HUES6 (cell line): Measurements from ENCODE around the gene TMPRSS11E.
A peak's percentile ranks its signal among the peaks of the same experiment; 100 is the strongest.

Experiments
- H3K27ac ChIP-seq: 2 replicates; pipeline ENCODE4 v1.7.0; 2013; ENCODE audit warnings: low read depth, mild to moderate bottlenecking, low read length, inconsistent platforms
- H3K27me3 ChIP-seq: 2 replicates; pipeline ENCODE4 v1.6.1; 2013; ENCODE audit warnings: low read length; ENCODE audit not compliant: control insufficient read depth, insufficient read depth
- H3K36me3 ChIP-seq: 2 replicates; pipeline ENCODE4 v1.6.1; 2013; ENCODE audit warnings: low read length; ENCODE audit not compliant: control insufficient read depth, insufficient read depth
- H3K4me1 ChIP-seq: 2 replicates; pipeline ENCODE4 v1.6.1; 2013; ENCODE audit warnings: low read length; ENCODE audit not compliant: control insufficient read depth, insufficient read depth
- H3K4me3 ChIP-seq: 2 replicates; pipeline ENCODE4 v1.5.1; 2013; ENCODE audit warnings: low read depth, low read length
- H3K9ac ChIP-seq: one replicate; pipeline ENCODE4 v1.6.1; 2013; ENCODE audit warnings: mild to moderate bottlenecking, low read length
- H3K9me3 ChIP-seq: 2 replicates; pipeline ENCODE4 v1.6.1; 2013; ENCODE audit warnings: low read depth, low read length; ENCODE audit not compliant: control insufficient read depth, insufficient read depth

Gene TMPRSS11E

DNA sequence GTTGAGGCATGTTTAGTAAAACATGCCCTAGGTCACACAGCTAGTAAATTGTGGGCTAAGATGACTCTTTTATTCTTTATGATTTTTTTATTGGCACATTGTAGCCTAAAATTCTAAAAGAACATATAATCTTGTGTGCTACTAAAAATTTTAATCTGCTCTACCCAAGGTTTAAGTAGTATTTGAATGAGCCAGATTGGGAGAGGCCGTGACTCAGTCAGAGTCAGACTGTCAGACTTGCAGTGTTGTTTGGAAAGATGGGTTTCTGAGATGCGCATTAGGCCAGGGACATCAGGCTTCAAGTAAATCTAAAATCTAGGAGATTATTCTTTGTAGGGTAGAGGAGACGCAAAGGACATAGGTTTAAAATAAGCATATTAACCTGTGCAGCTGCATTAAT, 30.7 kb upstream of the TMPRSS11E start:
- Histone ChIP-seq H3K27me3 (no peaks in the 10 kb centered on the region), H3K9me3 (peaks cover 54% of the 10 kb centered on the region), H3K4me3 (no peak overlapping the region), H3K27ac (no peak overlapping the region), H3K9ac (no peak overlapping the region), H3K36me3 (peaks cover 39% of the 10 kb centered on the region), H3K4me1 (no peaks in the 10 kb centered on the region)

DNA sequence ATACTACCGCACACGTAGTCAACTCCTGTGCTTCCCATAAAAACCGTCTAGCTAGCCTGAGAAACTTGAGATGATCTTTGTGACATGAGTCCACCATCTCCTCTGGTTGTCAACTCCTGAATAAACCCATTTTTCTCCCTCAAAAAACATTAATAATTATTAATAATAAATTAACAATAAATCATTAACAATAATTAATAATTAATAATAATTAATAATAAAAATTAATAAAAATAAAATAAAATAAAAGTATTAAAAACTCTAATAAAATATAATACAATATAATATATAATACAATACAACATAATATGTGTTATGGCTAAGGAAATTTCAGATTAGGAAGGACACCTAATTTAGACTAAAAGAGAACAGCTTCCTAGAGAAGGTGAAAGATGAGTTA, 20.7 kb upstream of the TMPRSS11E start:
- H3K27me3 ChIP-seq, result no peaks in the 10 kb centered on the region
- no peak overlapping the region for H3K27ac ChIP-seq
- peaks cover 39% of the 10 kb centered on the region for H3K9me3 ChIP-seq
- H3K9ac ChIP-seq, result no peak overlapping the region
- H3K4me1 ChIP-seq, result no peaks in the 10 kb centered on the region
- no peak overlapping the region for H3K4me3 ChIP-seq
- no peaks in the 10 kb centered on the region for H3K36me3 ChIP-seq

DNA sequence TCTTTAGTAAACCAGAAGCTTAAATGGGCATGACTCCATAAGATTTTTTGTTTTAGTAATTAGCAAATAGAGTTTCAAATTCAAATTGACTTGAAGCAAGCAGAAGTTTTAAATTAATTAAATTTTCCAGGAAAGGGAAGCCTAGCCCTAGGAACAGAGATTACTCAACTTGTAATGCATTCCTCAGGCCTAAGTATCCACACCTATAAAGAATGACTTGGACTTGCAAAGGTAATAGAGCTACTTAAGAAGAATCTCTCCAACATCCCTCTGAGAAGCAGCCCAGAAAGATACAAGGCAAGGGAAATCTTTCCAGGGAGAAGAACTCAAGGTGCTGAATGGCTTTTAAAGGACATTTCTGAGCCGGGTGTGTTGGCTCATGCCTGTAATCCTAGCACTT, 16.9 kb upstream of the TMPRSS11E start:
- Histone ChIP-seq H3K4me1 (no peaks in the 10 kb centered on the region), H3K9ac (no peak overlapping the region), H3K4me3 (no peak overlapping the region), H3K27ac (no peak overlapping the region), H3K36me3 (no peaks in the 10 kb centered on the region), H3K27me3 (no peaks in the 10 kb centered on the region), H3K9me3 (peaks cover 33% of the 10 kb centered on the region)

DNA sequence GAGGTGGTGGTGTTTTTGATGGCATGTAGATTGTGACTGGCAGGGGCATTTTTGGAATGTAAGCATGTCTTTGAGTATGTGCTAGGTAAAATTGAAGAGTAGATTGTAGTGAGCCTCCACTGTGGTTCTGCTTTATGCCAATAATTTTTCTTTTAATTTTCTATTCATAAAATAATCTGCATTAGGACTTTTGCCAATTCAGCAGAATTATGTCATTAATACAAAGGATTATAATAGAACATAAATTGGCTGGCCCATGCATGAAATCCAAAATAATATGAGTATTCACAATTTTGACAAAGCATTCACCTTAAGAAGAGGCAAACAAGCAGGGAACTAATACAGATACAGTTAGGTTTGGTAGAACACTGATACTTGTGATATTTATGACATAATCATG, 14.9 kb upstream of the TMPRSS11E start:
- Histone ChIP-seq H3K36me3 (no peaks in the 10 kb centered on the region), H3K4me3 (no peak overlapping the region), H3K9ac (no peak overlapping the region), H3K27ac (no peak overlapping the region), H3K9me3 (peaks cover 19% of the 10 kb centered on the region), H3K4me1 (no peaks in the 10 kb centered on the region), H3K27me3 (no peaks in the 10 kb centered on the region)

DNA sequence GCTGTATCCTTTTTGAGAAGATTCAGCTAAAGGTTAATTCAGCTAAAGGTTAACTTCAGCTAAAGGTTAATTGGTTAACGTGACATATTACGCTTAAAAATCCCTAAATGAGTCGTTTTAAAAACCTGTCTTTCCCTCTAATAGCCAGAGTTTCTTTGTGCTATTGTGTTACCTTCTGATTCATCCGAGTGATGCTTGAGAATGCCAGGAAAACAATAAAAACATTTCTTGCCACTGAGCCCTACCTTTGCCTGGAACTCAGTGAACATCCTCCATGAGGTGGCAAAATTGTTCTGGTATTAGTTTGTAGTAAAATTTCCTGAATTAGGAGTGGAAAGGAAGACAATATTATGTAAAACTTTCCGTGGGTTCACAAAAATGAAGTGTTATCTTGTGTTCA, 13.7 kb upstream of the TMPRSS11E start:
- no peaks in the 10 kb centered on the region for H3K27me3 ChIP-seq
- H3K9ac ChIP-seq, result no peak overlapping the region
- no peaks in the 10 kb centered on the region for H3K4me1 ChIP-seq
- no peak overlapping the region for H3K27ac ChIP-seq
- H3K36me3 ChIP-seq, result no peaks in the 10 kb centered on the region
- no peak overlapping the region for H3K4me3 ChIP-seq
- H3K9me3 ChIP-seq, result peaks cover 12% of the 10 kb centered on the region

DNA sequence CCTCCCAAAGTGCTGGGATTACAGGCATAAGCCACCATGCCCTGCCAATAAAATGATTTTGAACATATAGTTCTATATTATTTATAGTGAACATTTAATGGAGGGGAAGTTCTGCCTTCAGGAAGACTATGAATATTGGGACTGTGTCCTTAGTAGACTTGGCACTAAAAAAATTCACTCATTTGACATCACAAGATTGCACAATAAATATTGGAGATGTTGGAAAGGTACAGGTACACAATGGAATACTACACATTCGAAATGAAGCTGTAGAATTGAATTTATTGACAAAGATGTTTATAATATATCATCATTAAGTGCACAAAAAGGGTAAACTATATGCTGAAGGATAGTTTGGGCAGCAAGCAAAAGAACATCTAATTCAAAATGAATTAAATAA, 13.0 kb upstream of the TMPRSS11E start:
- H3K27me3 ChIP-seq, result no peaks in the 10 kb centered on the region
- no peak overlapping the region for H3K27ac ChIP-seq
- H3K4me3 ChIP-seq, result no peak overlapping the region
- peaks cover 11% of the 10 kb centered on the region for H3K9me3 ChIP-seq
- no peaks in the 10 kb centered on the region for H3K4me1 ChIP-seq
- no peaks in the 10 kb centered on the region for H3K36me3 ChIP-seq
- no peak overlapping the region for H3K9ac ChIP-seq

DNA sequence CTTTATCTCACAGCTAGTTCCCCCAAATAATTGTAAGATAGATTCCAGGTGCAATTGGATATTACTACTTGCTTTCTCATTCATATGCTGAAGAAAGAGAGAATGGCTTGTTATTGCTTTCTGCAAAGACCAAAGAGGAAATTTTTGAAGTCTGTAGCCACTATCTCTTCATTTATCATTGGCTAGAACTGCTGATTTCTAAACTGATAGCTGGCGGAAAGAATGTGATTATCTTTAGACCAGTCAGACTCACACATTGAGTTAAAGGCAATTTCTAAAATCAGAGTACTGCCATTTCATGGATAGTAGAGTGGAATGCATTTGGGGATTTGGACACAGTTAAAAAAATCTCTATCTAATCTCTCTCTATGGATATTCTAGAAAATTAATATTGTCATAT, 12.4 kb upstream of the TMPRSS11E start:
- Histone ChIP-seq H3K9me3 (peaks cover 11% of the 10 kb centered on the region), H3K4me3 (no peak overlapping the region), H3K27me3 (no peaks in the 10 kb centered on the region), H3K4me1 (no peaks in the 10 kb centered on the region), H3K36me3 (no peaks in the 10 kb centered on the region), H3K9ac (no peak overlapping the region), H3K27ac (no peak overlapping the region)

DNA sequence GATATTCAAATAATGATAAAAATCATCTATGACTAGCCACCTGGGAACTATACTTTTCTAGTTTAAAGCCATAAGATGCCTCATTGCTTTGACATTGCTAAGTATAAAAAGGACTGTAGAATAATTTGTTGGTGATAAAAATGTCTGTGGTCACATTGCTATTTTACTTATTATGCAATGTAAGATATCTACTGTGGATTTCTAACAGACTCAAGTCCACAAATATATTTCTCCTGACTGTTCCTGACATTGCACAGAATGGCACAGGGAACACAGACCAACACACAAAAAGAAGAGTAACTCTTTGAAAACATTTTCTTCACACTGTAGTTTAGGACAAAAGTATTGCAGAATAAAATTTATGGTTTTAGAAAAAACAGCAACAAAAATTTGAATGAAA, 2.2 kb upstream of the TMPRSS11E start:
- no peaks in the 10 kb centered on the region for H3K36me3 ChIP-seq
- no peak overlapping the region for H3K4me3 ChIP-seq
- H3K4me1 ChIP-seq, result peaks cover 24% of the 10 kb centered on the region; the same call in 1 of the 2 replicates
- H3K27ac ChIP-seq, result no peak overlapping the region
- H3K9ac ChIP-seq, result no peak overlapping the region
- peaks cover 3% of the 10 kb centered on the region; the same call in 1 of the 2 replicates for H3K9me3 ChIP-seq
- H3K27me3 ChIP-seq, result no peaks in the 10 kb centered on the region

DNA sequence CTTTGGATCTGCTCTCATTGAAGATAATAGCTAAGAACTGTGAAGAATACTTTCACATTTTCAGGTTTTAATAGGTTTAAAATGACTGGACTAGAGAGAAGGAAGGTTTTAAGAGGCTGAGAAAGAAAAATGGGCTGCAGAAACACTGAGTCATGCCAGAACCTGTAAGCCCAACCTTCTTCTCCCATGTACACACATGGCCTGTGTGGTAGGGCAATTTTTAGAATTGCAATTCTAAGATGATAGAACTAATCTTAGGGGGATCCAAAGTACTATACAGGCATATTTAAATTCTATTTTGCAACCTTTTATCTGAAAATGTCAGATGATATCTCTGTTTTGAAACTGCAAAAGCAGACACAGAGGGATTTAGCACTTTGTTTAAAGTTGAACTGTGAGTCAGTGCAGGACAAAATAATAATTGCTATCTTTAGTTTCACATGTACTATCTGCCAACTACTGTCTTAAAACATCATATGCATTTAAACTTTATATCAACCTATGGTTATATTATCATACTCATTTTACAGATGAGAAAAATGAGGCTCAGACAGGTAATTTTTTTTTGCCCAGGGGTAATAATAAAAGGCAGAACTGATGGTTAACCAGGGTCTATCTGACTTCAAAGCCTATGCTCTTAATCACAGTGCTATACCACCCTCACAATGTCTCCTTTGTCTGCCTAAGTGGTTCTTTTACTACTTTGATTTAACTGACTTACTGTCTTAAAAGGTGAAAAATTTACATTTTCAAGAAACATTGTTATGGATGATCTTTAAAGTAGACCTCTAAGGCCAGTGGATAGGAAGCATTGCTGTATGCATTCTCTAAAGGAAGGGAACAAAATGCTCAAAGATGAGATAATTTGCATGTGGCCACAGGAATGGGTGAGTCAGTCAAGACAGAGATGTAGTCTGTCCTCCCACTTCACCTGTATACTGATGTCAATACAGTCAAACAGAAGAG, 4.3 kb downstream of the TMPRSS11E start:
- Histone ChIP-seq H3K9me3 (no peaks in the 10 kb centered on the region), H3K4me1 (peaks cover 60% of the 10 kb centered on the region), H3K27ac (peak overlapping the region; percentile 88)

DNA sequence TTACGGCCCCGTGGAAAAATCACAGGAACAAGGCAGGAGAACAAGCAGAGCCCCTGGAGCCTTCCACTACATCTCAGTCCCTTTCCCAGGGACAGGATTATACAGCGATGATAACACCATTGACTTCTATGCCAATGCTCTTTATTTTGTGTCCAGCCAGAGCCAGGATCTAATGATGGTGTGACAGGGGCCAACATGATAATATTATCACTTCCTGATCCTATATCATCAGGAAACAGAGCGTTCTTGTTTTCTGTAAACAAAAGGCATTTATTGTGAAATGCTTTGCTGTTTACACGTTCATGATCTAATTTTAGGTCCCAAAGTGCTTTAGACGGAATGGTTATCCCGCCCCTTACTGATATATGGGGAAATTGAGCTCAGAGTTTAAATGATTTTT, 12.8 kb downstream of the TMPRSS11E start:
- Histone ChIP-seq H3K4me1 (peaks cover 6% of the 10 kb centered on the region; the same call in 1 of the 2 replicates), H3K27me3 (no peaks in the 10 kb centered on the region), H3K36me3 (no peaks in the 10 kb centered on the region), H3K9me3 (no peaks in the 10 kb centered on the region), H3K9ac (no peak overlapping the region), H3K27ac (no peak overlapping the region), H3K4me3 (no peak overlapping the region)

More for the DNA sequence above, 4.3 kb downstream of the TMPRSS11E start:
- Histone ChIP-seq H3K9ac (peak overlapping the region; percentile 31), H3K36me3 (no peaks in the 10 kb centered on the region), H3K4me3 (no peak overlapping the region), H3K27me3 (no peaks in the 10 kb centered on the region)

DNA sequence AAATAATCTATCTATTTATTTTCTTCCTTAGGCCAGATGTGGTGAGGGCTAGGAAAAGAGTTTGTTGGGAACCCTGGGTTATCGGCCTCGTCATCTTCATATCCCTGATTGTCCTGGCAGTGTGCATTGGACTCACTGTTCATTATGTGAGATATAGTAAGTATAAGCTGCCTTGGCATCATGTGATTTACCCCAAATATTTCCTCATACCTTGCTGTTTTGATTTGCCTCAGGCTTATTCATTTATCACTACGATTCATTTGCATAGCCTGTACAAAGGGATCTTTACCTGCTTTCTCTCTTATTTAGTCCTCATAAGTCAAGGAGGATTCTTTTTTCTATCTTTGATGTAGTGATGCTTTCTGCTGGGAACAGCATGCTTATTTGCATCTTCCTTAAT, 14.5 kb downstream of the TMPRSS11E start:
- H3K4me3 ChIP-seq, result no peak overlapping the region
- H3K9ac ChIP-seq, result no peak overlapping the region
- H3K27me3 ChIP-seq, result no peaks in the 10 kb centered on the region
- peaks cover 6% of the 10 kb centered on the region; the same call in 1 of the 2 replicates for H3K4me1 ChIP-seq
- no peak overlapping the region for H3K27ac ChIP-seq
- no peaks in the 10 kb centered on the region for H3K9me3 ChIP-seq
- no peaks in the 10 kb centered on the region for H3K36me3 ChIP-seq
